HL-60 (cell line): ENCODE results near the gene WDR37.

ENCODE experiments used
- GABPA ChIP-seq: IDR thresholded peaks from 2 replicates; pipeline ENCODE4 v1.6.1; 2012; ENCODE audit warnings: low read depth
- POLR2AphosphoS5 ChIP-seq: IDR thresholded peaks from 2 replicates; pipeline ENCODE4 v1.6.1; 2012; ENCODE audit warnings: low read depth
- TF ChIP-seq, protein P1 (sequence below): IDR thresholded peaks from one replicate; pipeline ENCODE4 v1.5.1; 2011; ENCODE audit warnings: low read length, control low read depth, inconsistent platforms; ENCODE audit not compliant: insufficient read depth

DNA sequence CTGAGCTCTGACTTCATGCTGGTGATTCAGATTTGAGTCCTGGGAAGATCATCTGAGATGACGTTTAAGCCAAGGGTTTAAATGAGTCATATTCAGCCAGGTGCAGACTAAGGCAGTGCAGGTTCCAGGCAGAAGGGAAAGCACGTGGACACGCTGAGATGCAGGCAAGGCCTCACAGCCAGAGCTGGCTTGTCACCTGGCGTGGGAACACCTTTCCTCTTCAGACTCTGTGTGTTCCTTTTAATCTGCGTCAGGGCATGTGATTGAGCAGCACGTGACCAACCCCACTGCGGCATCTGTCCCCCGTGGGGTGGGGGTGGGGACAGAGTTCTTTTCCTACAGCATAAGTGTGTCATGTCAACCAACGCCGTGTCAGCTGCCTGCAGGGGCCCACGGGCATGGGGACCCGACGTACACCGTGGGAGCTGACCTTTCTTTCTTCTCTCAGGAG, 19.8 kb upstream of the WDR37 start:
- TF ChIP-seq, protein P1, sequence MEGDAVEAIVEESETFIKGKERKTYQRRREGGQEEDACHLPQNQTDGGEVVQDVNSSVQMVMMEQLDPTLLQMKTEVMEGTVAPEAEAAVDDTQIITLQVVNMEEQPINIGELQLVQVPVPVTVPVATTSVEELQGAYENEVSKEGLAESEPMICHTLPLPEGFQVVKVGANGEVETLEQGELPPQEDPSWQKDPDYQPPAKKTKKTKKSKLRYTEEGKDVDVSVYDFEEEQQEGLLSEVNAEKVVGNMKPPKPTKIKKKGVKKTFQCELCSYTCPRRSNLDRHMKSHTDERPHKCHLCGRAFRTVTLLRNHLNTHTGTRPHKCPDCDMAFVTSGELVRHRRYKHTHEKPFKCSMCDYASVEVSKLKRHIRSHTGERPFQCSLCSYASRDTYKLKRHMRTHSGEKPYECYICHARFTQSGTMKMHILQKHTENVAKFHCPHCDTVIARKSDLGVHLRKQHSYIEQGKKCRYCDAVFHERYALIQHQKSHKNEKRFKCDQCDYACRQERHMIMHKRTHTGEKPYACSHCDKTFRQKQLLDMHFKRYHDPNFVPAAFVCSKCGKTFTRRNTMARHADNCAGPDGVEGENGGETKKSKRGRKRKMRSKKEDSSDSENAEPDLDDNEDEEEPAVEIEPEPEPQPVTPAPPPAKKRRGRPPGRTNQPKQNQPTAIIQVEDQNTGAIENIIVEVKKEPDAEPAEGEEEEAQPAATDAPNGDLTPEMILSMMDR: no peak
- TF ChIP-seq POLR2AphosphoS5 (no peak), GABPA (no peak)
